A549 treated with AZD2906 at 1 μM for 4 hours (cell line): ENCODE data around the gene DNASE1. TPM values are rescaled to one million over a fixed set of nuclear protein-coding genes. Genes with fewer than 3 reads are reported as not detected.

Experiments used
- total RNA-seq: library from RNA; stranded (reverse); fragments of 200-300 nt; extraction: Qiagen RNA extraction; gene quantifications from 5 replicates; pipeline ENCODE4 v1.2.3, GENCODE V29; 2022

DNASE1 gene
- total RNA-seq = 2.2 to 4.4 TPM (median 3.9 TPM) in 5 replicates

GRCh38 chr16:3654249-3654991 is at the start of gene DNASE1:
Gene DNASE1, plus strand, starts transcription at chr16:3654691. Its CDS starts 683 bp downstream, at chr16:3655374.

GRCh38 chr16:3611146-3611975 is 43.1 kb upstream of the DNASE1 start, which contains the start of gene SLX4:
Gene SLX4, minus strand, starts transcription at chr16:3611606. Its CDS starts 2,642 bp downstream, at chr16:3608964.

Other genes starting within 250 kb of the DNASE1 start
- gene ZNF597, start 211.2 kb upstream of the DNASE1 start, total RNA-seq = 0.95 to 1.3 TPM (median 1.0 TPM) in 5 replicates
- 46.2 to 54.0 TPM (median 52.7 TPM) in 5 replicates for gene NAA60, start 211.0 kb upstream of the DNASE1 start, total RNA-seq
- not detected in 5 replicates for gene C16orf90, start 159.2 kb upstream of the DNASE1 start, total RNA-seq
- 17.4 to 20.5 TPM (median 19.0 TPM) in 5 replicates for gene CLUAP1, start 153.7 kb upstream of the DNASE1 start, total RNA-seq
- 0.02 to 0.08 TPM in 2 of 5 replicates, not detected in the others for gene NLRC3, start 77.3 kb upstream of the DNASE1 start, total RNA-seq
- gene SLX4, start 43.1 kb upstream of the DNASE1 start, total RNA-seq = 3.9 to 5.2 TPM (median 4.7 TPM) in 5 replicates
- gene TRAP1, start 62.8 kb downstream of the DNASE1 start, total RNA-seq = 121 to 141 TPM (median 133 TPM) in 5 replicates
- gene CREBBP, start 226.0 kb downstream of the DNASE1 start, total RNA-seq = 14.5 to 17.3 TPM (median 16.9 TPM) in 5 replicates